Neural cell (in vitro differentiated cells): ENCODE measurements around the gene CASTOR1. TPM values are rescaled to one million over a fixed set of nuclear protein-coding genes. Genes with fewer than 3 reads are reported as not detected.

Source experiments
- H2AFZ ChIP-seq: fragments of 200-600, 300-800 bp; sonication (generic), shearing (Covaris generic); 2 replicates; pipeline ENCODE4 v1.6.0; 2014; ENCODE audit warnings: low read depth, mild to moderate bottlenecking, antibody characterized with exemption, low read length, moderate library complexity
- H3F3A ChIP-seq: fragments of 200-600 bp; shearing (Covaris generic); 2 replicates; pipeline ENCODE4 v1.6.1; 2016; ENCODE audit warnings: mild to moderate bottlenecking, moderate library complexity, mixed read lengths, antibody characterized with exemption, low read length; ENCODE audit not compliant: insufficient read depth, poor library complexity, severe bottlenecking
- H3K27ac ChIP-seq: fragments of 200-600, 300-800 bp; sonication (generic), shearing (Covaris generic); 2 replicates; pipeline ENCODE4 v1.5.1; 2014; ENCODE audit warnings: mild to moderate bottlenecking, low read length, moderate library complexity
- H3K27me3 ChIP-seq: fragments of 300-800, 200-600 bp; sonication (generic), shearing (Covaris generic); 2 replicates; pipeline ENCODE4 v1.6.0; 2014; ENCODE audit warnings: mild to moderate bottlenecking, low read depth, low read length, moderate library complexity; ENCODE audit not compliant: insufficient read depth
- H3K36me3 ChIP-seq: fragments of 300-800, 200-600 bp; sonication (generic), shearing (Covaris generic); 2 replicates; pipeline ENCODE4 v1.5.1; 2014; ENCODE audit warnings: mild to moderate bottlenecking, antibody characterized with exemption, low read length, moderate library complexity; ENCODE audit not compliant: insufficient read depth
- H3K4me2 ChIP-seq: fragments of 300-800, 200-600 bp; sonication (generic), shearing (Covaris generic); 2 replicates; pipeline ENCODE4 v1.6.0; 2014; ENCODE audit warnings: mild to moderate bottlenecking, low read length
- H3K4me3 ChIP-seq: fragments of 300-800, 200-600 bp; sonication (generic), shearing (Covaris generic); 2 replicates; pipeline ENCODE4 v1.5.1; 2014; ENCODE audit warnings: mild to moderate bottlenecking, low read length, moderate library complexity
- H3K79me2 ChIP-seq: fragments of 200-600 bp; shearing (Covaris generic); replicated peaks from 2 replicates; pipeline ENCODE4 v1.6.0; 2014; ENCODE audit warnings: mild to moderate bottlenecking, low read length, moderate library complexity; ENCODE audit not compliant: insufficient read depth
- H3K9ac ChIP-seq: fragments of 300-800, 200-600 bp; sonication (generic), shearing (Covaris generic); 2 replicates; pipeline ENCODE4 v1.6.1; 2016; ENCODE audit warnings: mild to moderate bottlenecking, low read length, mixed read lengths
- H3K9me2 ChIP-seq: fragments of 200-600 bp; shearing (Covaris generic); 2 replicates; pipeline ENCODE4 v1.6.1; 2016; ENCODE audit warnings: mild to moderate bottlenecking, low read length, mixed read lengths; ENCODE audit not compliant: insufficient read depth
- H3K9me3 ChIP-seq: fragments of 200-600, 300-800 bp; sonication (generic), shearing (Covaris generic); 2 replicates; pipeline ENCODE4 v1.6.1; 2016; ENCODE audit warnings: mild to moderate bottlenecking, mixed run types, low read length, moderate library complexity, mixed read lengths
- H4K20me1 ChIP-seq: fragments of 200-600 bp; shearing (Covaris generic); 2 replicates; pipeline ENCODE4 v1.6.1; 2016; ENCODE audit warnings: mild to moderate bottlenecking, mixed run types; ENCODE audit not compliant: insufficient read depth
- CTCF ChIP-seq: fragments of 450-650 bp; IDR thresholded peaks from 2 replicates; pipeline ENCODE4 v1.5.1; 2014; ENCODE audit warnings: antibody characterized with exemption, mild to moderate bottlenecking, moderate library complexity; ENCODE audit not compliant: poor library complexity, severe bottlenecking
- EP300 ChIP-seq: fragments of 450-650 bp; conservative IDR thresholded peaks from 2 replicates; pipeline ENCODE4 v1.6.1; 2014; ENCODE audit warnings: antibody characterized with exemption, mild to moderate bottlenecking, moderate library complexity; ENCODE audit not compliant: poor library complexity, severe bottlenecking
- EZH2 ChIP-seq: fragments of 200-600, 300-800 bp; shearing (Covaris generic), sonication (generic); IDR thresholded peaks from 2 replicates; pipeline ENCODE4 v1.6.1; 2014; ENCODE audit warnings: antibody characterized with exemption, low read length, borderline replicate concordance, mild to moderate bottlenecking; ENCODE audit not compliant: insufficient read depth, poor library complexity, severe bottlenecking
- MXI1 ChIP-seq: fragments of 450-650 bp; conservative IDR thresholded peaks from 2 replicates; pipeline ENCODE4 v1.6.1; 2014; ENCODE audit warnings: antibody characterized with exemption, mild to moderate bottlenecking; ENCODE audit not compliant: poor library complexity, severe bottlenecking
- POLR2AphosphoS5 ChIP-seq: IDR thresholded peaks from 2 replicates; pipeline ENCODE4 v1.6.1; 2012
- RAD21 ChIP-seq: fragments of 450-650 bp; conservative IDR thresholded peaks from 2 replicates; pipeline ENCODE4 v1.6.1; 2014; ENCODE audit warnings: antibody characterized with exemption, mild to moderate bottlenecking, moderate library complexity
- REST ChIP-seq: IDR thresholded peaks from 2 replicates; pipeline ENCODE4 v1.6.1; 2012; ENCODE audit warnings: borderline replicate concordance
- SMC3 ChIP-seq: fragments of 450-650 bp; conservative IDR thresholded peaks from 2 replicates; pipeline ENCODE4 v1.6.1; 2014; ENCODE audit warnings: antibody characterized with exemption, mild to moderate bottlenecking, moderate library complexity; ENCODE audit not compliant: poor library complexity
- TAF1 ChIP-seq: IDR thresholded peaks from 2 replicates; pipeline ENCODE4 v1.6.1; 2012; ENCODE audit warnings: low read depth
- polyA plus RNA-seq: library from polyadenylated mRNA; depleted of rRNA; stranded (reverse); fragments of >200 nt; gene quantifications from 2 replicates; pipeline ENCODE4 v1.2.3, GENCODE V29; 2014

Gene CASTOR1
- polyA plus RNA-seq, 1 donor from 2014 or later = 2.2 TPM

GRCh38 chr22:30254314-30254713, 35.0 kb downstream of the CASTOR1 start:
- Histone ChIP-seq H3K4me3 (no peak overlapping the region), H3K9me2 (no peaks in the 10 kb centered on the region), H3K9ac (no peak overlapping the region), H3K36me3 (no peaks in the 10 kb centered on the region), H3F3A (no peaks in the 10 kb centered on the region), H2AFZ (no peak overlapping the region), H3K9me3 (no peaks in the 10 kb centered on the region), H3K27me3 (no peaks in the 10 kb centered on the region), H3K27ac (no peak overlapping the region), H4K20me1 (no peaks in the 10 kb centered on the region), H3K4me2 (no peak overlapping the region), H3K79me2 (no peaks in the 10 kb centered on the region)
- TF ChIP-seq RAD21 (no peak), EP300 (no peak), SMC3 (no peak), POLR2AphosphoS5 (no peak), REST (no peak), EZH2 (no peak), TAF1 (no peak), CTCF (no peak), MXI1 (no peak)

GRCh38 chr22:30253205-30253852, 36.0 kb downstream of the CASTOR1 start:
- H3K27me3 ChIP-seq = no peaks in the 10 kb centered on the region
- H3K4me3 ChIP-seq = no peak overlapping the region
- no peaks in the 10 kb centered on the region for H3K9me2 ChIP-seq
- no peak overlapping the region for H3K4me2 ChIP-seq
- H3K36me3 ChIP-seq = no peaks in the 10 kb centered on the region
- TF ChIP-seq EP300 (no peak), RAD21 (no peak), SMC3 (no peak), POLR2AphosphoS5 (no peak), CTCF (no peak)
- H4K20me1 ChIP-seq = no peaks in the 10 kb centered on the region
- H3K79me2 ChIP-seq = no peaks in the 10 kb centered on the region
- no peak overlapping the region for H2AFZ ChIP-seq
- H3K9me3 ChIP-seq = no peaks in the 10 kb centered on the region
- no peak overlapping the region for H3K27ac ChIP-seq
- no peaks in the 10 kb centered on the region for H3F3A ChIP-seq
- H3K9ac ChIP-seq = no peak overlapping the region
